CD4-positive, alpha-beta memory T cell (primary cell): ENCODE data around the gene DNM3. TPM values are rescaled to one million over a fixed set of nuclear protein-coding genes. Genes with fewer than 3 reads are reported as not detected.

Experiments used
- CTCF ChIA-PET: fragments of 350-600 bp; sonication (Branson Sonifier 250); formaldehyde crosslinking; loops from one replicate; lab custom pipeline; 2021; ENCODE audit warnings: inconsistent platforms; ENCODE audit not compliant: partially characterized antibody; lab: Charles Lee
- POLR2A ChIA-PET: fragments of 350-600 bp; sonication (Branson Sonifier 250); formaldehyde crosslinking; loops from one replicate; lab custom pipeline; 2021; ENCODE audit not compliant: partially characterized antibody; lab: Charles Lee
- DNase-seq, 5 donors: peaks; one replicate each; pipeline versions ENCODE4 v3.0.0 to v3.0.0-alpha.2; 2020 to 2022; ENCODE audit warnings: mixed read lengths in 1 of 5
- H3K27ac ChIP-seq: one replicate; pipeline ENCODE4 v1.7.0; 2013; ENCODE audit warnings: low read depth, low read length
- H3K27me3 ChIP-seq: 2 replicates; pipeline ENCODE4 v1.7.0; 2013; ENCODE audit warnings: mild to moderate bottlenecking, low read length, moderate library complexity; ENCODE audit not compliant: insufficient read depth
- H3K36me3 ChIP-seq: 2 replicates; pipeline ENCODE4 v1.7.0; 2013; ENCODE audit warnings: mild to moderate bottlenecking, low read length, moderate library complexity; ENCODE audit not compliant: insufficient read depth
- H3K4me1 ChIP-seq: 2 replicates; pipeline ENCODE4 v1.7.0; 2013; ENCODE audit warnings: mild to moderate bottlenecking, low read length, moderate library complexity; ENCODE audit not compliant: insufficient read depth
- H3K4me3 ChIP-seq, 2 donors: one replicate each; pipeline ENCODE4 v1.7.0; 2013; ENCODE audit warnings: low read length in 2 of 2, mild to moderate bottlenecking in 1 of 2
- H3K9me3 ChIP-seq, 2 donors: one replicate each; pipeline ENCODE4 v1.7.0; 2013; ENCODE audit warnings: low read length in 2 of 2, control low read depth in 1 of 2; ENCODE audit not compliant: control insufficient read depth in 1 of 2
- H3K27ac Mint-ChIP-seq, 7 donors: one replicate each; pipeline ENCODE4 v1.8.0; 2020 to 2021; ENCODE audit warnings: mixed read lengths in 7 of 7, mild to moderate bottlenecking in 6 of 7, inconsistent platforms in 3 of 7, moderate library complexity in 3 of 7
- H3K27me3 Mint-ChIP-seq, 2 donors: one replicate each; pipeline ENCODE4 v1.8.0; 2020 to 2021; ENCODE audit warnings: mixed read lengths in 2 of 2
- H3K36me3 Mint-ChIP-seq, 2 donors: one replicate each; pipeline ENCODE4 v1.8.0; 2020 to 2021; ENCODE audit warnings: mixed read lengths in 2 of 2, inconsistent platforms in 1 of 2, mild to moderate bottlenecking in 1 of 2
- H3K4me1 Mint-ChIP-seq, 4 donors: one replicate each; pipeline ENCODE4 v1.8.0; 2020 to 2021; ENCODE audit warnings: mixed read lengths in 4 of 4, mild to moderate bottlenecking in 1 of 4
- H3K4me3 Mint-ChIP-seq, 8 donors: one replicate each; pipeline ENCODE4 v1.8.0; 2020 to 2021; ENCODE audit warnings: mixed read lengths in 8 of 8, mild to moderate bottlenecking in 7 of 8, moderate library complexity in 6 of 8, inconsistent platforms in 3 of 8
- H3K9me3 Mint-ChIP-seq, 8 donors: one replicate each; pipeline ENCODE4 v1.8.0; 2020 to 2021; ENCODE audit warnings: mixed read lengths in 8 of 8, mild to moderate bottlenecking in 5 of 8, inconsistent platforms in 3 of 8, moderate library complexity in 1 of 8
- intact Hi-C: fragments of 100-400 bp; cut with micrococcal nuclease; formaldehyde crosslinking; loops from one replicate; pipeline ENCODE4 v1.15.1; 2023
- polyA plus RNA-seq, 2 donors: library from polyadenylated mRNA; unstranded; fragments of 300-500 nt; fragmentation: Illumina TruSeq; gene quantifications; one replicate each; pipeline ENCODE4 v1.2.3, GENCODE V29; 2021
- total RNA-seq, 2 experiments: library from RNA; stranded (reverse); gene quantifications; one replicate each; pipeline ENCODE4 v1.2.3, GENCODE V29; 2021

The DNM3 gene
- total and polyA plus RNA-seq, 4 experiments from 2014 or later, result 0.37 to 2.7 (median 1.4) TPM

GRCh38 chr1:172332230-172332629 lies 490.9 kb downstream of the DNM3 start:
- no peaks in the 10 kb centered on the region for H3K36me3 Mint-ChIP-seq
- H3K27me3 Mint-ChIP-seq, result no peaks in the 10 kb centered on the region
- no peak overlapping the region for H3K4me3 Mint-ChIP-seq
- Histone ChIP-seq H3K36me3 (no peaks in the 10 kb centered on the region), H3K27me3 (no peaks in the 10 kb centered on the region), H3K9me3 (no peaks in the 10 kb centered on the region), H3K27ac (no peak overlapping the region), H3K4me3 (no peak overlapping the region), H3K4me1 (no peaks in the 10 kb centered on the region)
- DNase-seq, result no peak
- POLR2A ChIA-PET, result no interaction called here
- no peak overlapping the region for H3K27ac Mint-ChIP-seq
- CTCF ChIA-PET, result no interaction called here
- no peaks in the 10 kb centered on the region for H3K4me1 Mint-ChIP-seq
- peaks cover 0 to 3% (median 0%) of the 10 kb centered on the region in 8 donors for H3K9me3 Mint-ChIP-seq
- intact Hi-C loops, result no loop called here

GRCh38 chr1:172335377-172335776 lies 494.1 kb downstream of the DNM3 start:
- CTCF ChIA-PET, result no interaction called here
- no peaks in the 10 kb centered on the region for H3K36me3 ChIP-seq
- Mint-ChIP-seq H3K9me3 (peaks cover 0 to 3% (median 0%) of the 10 kb centered on the region in 8 donors), H3K27me3 (no peaks in the 10 kb centered on the region), H3K4me3 (no peak overlapping the region), H3K36me3 (no peaks in the 10 kb centered on the region), H3K27ac (no peak overlapping the region), H3K4me1 (peaks cover 4 to 18% (median 6%) of the 10 kb centered on the region in 4 donors)
- no peak for DNase-seq
- POLR2A ChIA-PET, result interaction anchor here (1.4 kb wide), 1 partner anchor 53 kb away, joined by 3 read pairs; no protein-coding TSS in a partner anchor
- H3K4me1 ChIP-seq, result peaks cover 7% of the 10 kb centered on the region
- intact Hi-C loops, result no loop called here
- no peak overlapping the region for H3K27ac ChIP-seq
- no peaks in the 10 kb centered on the region for H3K27me3 ChIP-seq
- no peaks in the 10 kb centered on the region for H3K9me3 ChIP-seq
- no peak overlapping the region for H3K4me3 ChIP-seq

GRCh38 chr1:172338295-172338735 lies 497.0 kb downstream of the DNM3 start:
- H3K27me3 Mint-ChIP-seq, result no peaks in the 10 kb centered on the region
- no peaks in the 10 kb centered on the region for H3K36me3 Mint-ChIP-seq
- Histone ChIP-seq H3K9me3 (no peaks in the 10 kb centered on the region), H3K36me3 (no peaks in the 10 kb centered on the region), H3K27me3 (no peaks in the 10 kb centered on the region), H3K4me3 (no peak overlapping the region), H3K27ac (no peak overlapping the region), H3K4me1 (peaks cover 10% of the 10 kb centered on the region)
- DNase-seq, result no peak
- no peak overlapping the region for H3K27ac Mint-ChIP-seq
- ChIA-PET CTCF (no interaction called here), POLR2A (no interaction called here)
- peaks cover 0 to 3% (median 0%) of the 10 kb centered on the region in 8 donors for H3K9me3 Mint-ChIP-seq
- intact Hi-C loops, result no loop called here
- peak overlapping the region in 1 of 8 donors; percentile 19 for H3K4me3 Mint-ChIP-seq
- peaks cover 5 to 35% (median 12%) of the 10 kb centered on the region in 4 donors for H3K4me1 Mint-ChIP-seq

- POLR2A ChIA-PET, result no interaction called here
- H3K27me3 ChIP-seq, result no peaks in the 10 kb centered on the region
- H3K4me3 ChIP-seq, result no peak overlapping the region
- no peaks in the 10 kb centered on the region for H3K9me3 ChIP-seq
- no peak for DNase-seq
- CTCF ChIA-PET, result interaction anchor here (1.0 to 1.3 kb wide), 2 partner anchors 12 to 19 kb away, joined by 4 read pairs; no protein-coding TSS in a partner anchor
- no peak overlapping the region for H3K4me3 Mint-ChIP-seq
- intact Hi-C loops, result no loop called here
- H3K27ac ChIP-seq, result no peak overlapping the region
- H3K4me1 ChIP-seq, result peaks cover 20% of the 10 kb centered on the region
- no peaks in the 10 kb centered on the region for H3K36me3 Mint-ChIP-seq
- H3K36me3 ChIP-seq, result no peaks in the 10 kb centered on the region
- H3K27me3 Mint-ChIP-seq, result no peaks in the 10 kb centered on the region
- peaks cover 9 to 49% (median 21%) of the 10 kb centered on the region in 4 donors for H3K4me1 Mint-ChIP-seq
- no peak overlapping the region for H3K27ac Mint-ChIP-seq
- no peaks in the 10 kb centered on the region for H3K9me3 Mint-ChIP-seq
These were observed 498.5 kb downstream of the DNM3 start for GRCh38 chr1:172339842-172340241.

- intact Hi-C loops, result no loop called here
- DNase-seq, result no peak
- H3K27ac ChIP-seq, result no peak overlapping the region
- CTCF ChIA-PET, result interaction anchor here (1.3 kb wide), 1 partner anchor 11 kb away, joined by 4 read pairs; no protein-coding TSS in a partner anchor
- Mint-ChIP-seq H3K4me1 (peaks cover 9 to 49% (median 22%) of the 10 kb centered on the region in 4 donors), H3K27ac (no peak overlapping the region), H3K36me3 (no peaks in the 10 kb centered on the region), H3K27me3 (no peaks in the 10 kb centered on the region), H3K4me3 (no peak overlapping the region), H3K9me3 (peaks cover 0 to 2% (median 0%) of the 10 kb centered on the region in 8 donors)
- H3K9me3 ChIP-seq, result no peaks in the 10 kb centered on the region
- H3K4me3 ChIP-seq, result no peak overlapping the region
- no peaks in the 10 kb centered on the region for H3K27me3 ChIP-seq
- POLR2A ChIA-PET, result no interaction called here
- H3K4me1 ChIP-seq, result peaks cover 20% of the 10 kb centered on the region
- H3K36me3 ChIP-seq, result no peaks in the 10 kb centered on the region
These were observed 499.2 kb downstream of the DNM3 start for GRCh38 chr1:172340520-172340919.

GRCh38 chr1:172341697-172342096 lies 500.4 kb downstream of the DNM3 start:
- H3K4me1 ChIP-seq, result peaks cover 20% of the 10 kb centered on the region
- H3K36me3 ChIP-seq, result no peaks in the 10 kb centered on the region
- DNase-seq, result peak in 1 of 5 donors; percentile 11
- no peaks in the 10 kb centered on the region for H3K27me3 ChIP-seq
- H3K27me3 Mint-ChIP-seq, result no peaks in the 10 kb centered on the region
- no peak overlapping the region for H3K4me3 Mint-ChIP-seq
- H3K27ac ChIP-seq, result no peak overlapping the region
- peaks cover 0 to 6% of the 10 kb centered on the region in 2 donors for H3K36me3 Mint-ChIP-seq
- no peak overlapping the region for H3K27ac Mint-ChIP-seq
- peaks cover 0 to 9% (median 2%) of the 10 kb centered on the region in 8 donors for H3K9me3 Mint-ChIP-seq
- intact Hi-C loops, result loop anchor here (2.0 kb wide), 1 partner anchor 15 kb away; no protein-coding TSS in a partner anchor
- ChIA-PET CTCF (no interaction called here), POLR2A (no interaction called here)
- H3K4me3 ChIP-seq, result no peak overlapping the region
- peaks cover 9 to 49% (median 22%) of the 10 kb centered on the region in 4 donors for H3K4me1 Mint-ChIP-seq
- no peaks in the 10 kb centered on the region for H3K9me3 ChIP-seq

- peaks cover 9 to 49% (median 22%) of the 10 kb centered on the region in 4 donors for H3K4me1 Mint-ChIP-seq
- POLR2A ChIA-PET, result interaction anchor here (1.3 kb wide), 2 partner anchors 16 to 51 kb away, joined by 3 to 4 read pairs; no protein-coding TSS in a partner anchor
- peak overlapping the region in 3 of 7 donors; percentile 0 to 57 (median 49) for H3K27ac Mint-ChIP-seq
These were observed 501.4 kb downstream of the DNM3 start for GRCh38 chr1:172342584-172343239.

More at GRCh38 chr1:172342584-172343239, 501.4 kb downstream of the DNM3 start:
- DNase-seq, result no peak
- peaks cover 0 to 11% of the 10 kb centered on the region in 2 donors for H3K36me3 Mint-ChIP-seq
- Histone ChIP-seq H3K36me3 (no peaks in the 10 kb centered on the region), H3K27ac (no peak overlapping the region), H3K27me3 (no peaks in the 10 kb centered on the region), H3K9me3 (no peaks in the 10 kb centered on the region), H3K4me3 (no peak overlapping the region), H3K4me1 (peaks cover 20% of the 10 kb centered on the region)
- peaks cover 0 to 17% (median 9%) of the 10 kb centered on the region in 8 donors for H3K9me3 Mint-ChIP-seq
- CTCF ChIA-PET, result interaction anchor here (0.6 to 0.7 kb wide), 2 partner anchors 17 to 38 kb away, joined by 3 read pairs; no protein-coding TSS in a partner anchor
- intact Hi-C loops, result loop anchor here (2.0 kb wide), 1 partner anchor 14 kb away; no protein-coding TSS in a partner anchor
- peak overlapping the region in 1 of 8 donors; percentile 17 for H3K4me3 Mint-ChIP-seq
- no peaks in the 10 kb centered on the region for H3K27me3 Mint-ChIP-seq
